SK-N-SH (cell line): ENCODE data around the gene WDR90. TPM values are rescaled to one million over a fixed set of nuclear protein-coding genes. Genes with fewer than 3 reads are reported as not detected.
A peak's percentile ranks its signal among the peaks of the same experiment; 100 is the strongest.

Experiments
- CTCF ChIA-PET: fragments of 300-600, 350-600 bp; formaldehyde crosslinking; extraction: SDS; loops from one replicate; lab custom pipeline; 2021; lab: Yijun Ruan, JAX
- POLR2A ChIA-PET: fragments of 350-600 bp; sonication (Branson Sonifier 250); formaldehyde crosslinking; extraction: SDS; loops from one replicate; lab custom pipeline; 2020; ENCODE audit warnings: antibody characterized with exemption, inconsistent platforms; lab: Yijun Ruan, JAX
- DNase-seq: peaks from one replicate; pipeline ENCODE4 v3.0.0; 2012
- H2AFZ ChIP-seq: fragments of 200-600 bp; sonication (generic); 2 replicates; pipeline ENCODE4 v1.8.1; 2016; ENCODE audit warnings: antibody characterized with exemption, mild to moderate bottlenecking, low read depth
- H3F3A ChIP-seq: fragments of 200-600 bp; sonication (generic); replicated peaks from 2 replicates; pipeline ENCODE3; 2016; ENCODE audit warnings: antibody characterized with exemption, mild to moderate bottlenecking; ENCODE audit not compliant: insufficient read depth
- H3K27ac ChIP-seq, 2 experiments: fragments of 200-500 bp in 1 of 2; fragments of 200-600 bp in 1 of 2; sonication (Bioruptor generic) in 1 of 2; sonication (generic), shearing (Covaris generic) in 1 of 2; 2 replicates each; pipeline versions ENCODE4 v1.5.1 to v1.6.1; 2014 to 2016; ENCODE audit warnings: low read depth in 2 of 2, inconsistent platforms in 1 of 2, low read length in 1 of 2, mild to moderate bottlenecking in 1 of 2, mixed read lengths in 1 of 2
- H3K27me3 ChIP-seq: fragments of 200-600 bp; sonication (generic), shearing (Covaris generic); 2 replicates; pipeline ENCODE4 v1.6.1; 2016; ENCODE audit warnings: mixed run types; ENCODE audit not compliant: insufficient read depth
- H3K36me3 ChIP-seq, 2 experiments: fragments of 200-500 bp in 1 of 2; fragments of 200-600 bp in 1 of 2; sonication (Bioruptor generic) in 1 of 2; sonication (generic) in 1 of 2; replicated peaks in 1 of 2; 2 replicates each; pipeline versions ENCODE3 to v1.5.1; 2014 to 2016; ENCODE audit warnings: low read length in 1 of 2, mild to moderate bottlenecking in 1 of 2; ENCODE audit not compliant: insufficient read depth in 2 of 2, control insufficient read depth in 1 of 2
- H3K4me1 ChIP-seq, 2 experiments: fragments of 200-500 bp in 1 of 2; fragments of 200-600 bp in 1 of 2; sonication (Bioruptor generic) in 1 of 2; sonication (generic), shearing (Covaris generic) in 1 of 2; 2 replicates each; pipeline versions ENCODE4 v1.5.1 to v1.6.1; 2014 to 2016; ENCODE audit warnings: low read depth in 1 of 2, low read length in 1 of 2, mixed run types in 1 of 2; ENCODE audit not compliant: insufficient read depth in 2 of 2, control insufficient read depth in 1 of 2
- H3K4me2 ChIP-seq: fragments of 200-600 bp; sonication (generic), shearing (Covaris generic); 2 replicates; pipeline ENCODE4 v1.6.1; 2017; ENCODE audit warnings: mixed run types
- H3K4me3 ChIP-seq, 2 experiments: fragments of 200-500 bp in 1 of 2; fragments of 200-600 bp in 1 of 2; sonication (Bioruptor generic) in 1 of 2; sonication (generic), shearing (Covaris generic) in 1 of 2; 2 replicates each; pipeline versions ENCODE4 v1.5.1 to v1.8.1; 2014 to 2016; ENCODE audit warnings: low read depth in 2 of 2, inconsistent platforms in 1 of 2, low read length in 1 of 2, mild to moderate bottlenecking in 1 of 2, mixed read lengths in 1 of 2, moderate library complexity in 1 of 2
- H3K79me2 ChIP-seq: fragments of 200-600 bp; sonication (generic); 2 replicates; pipeline ENCODE4 v1.8.1; 2017; ENCODE audit warnings: mild to moderate bottlenecking; ENCODE audit not compliant: insufficient read depth
- H3K9ac ChIP-seq: fragments of 200-600 bp; sonication (generic); 2 replicates; pipeline ENCODE4 v1.6.1; 2017; ENCODE audit warnings: mixed run types
- H3K9me2 ChIP-seq: fragments of 200-600 bp; sonication (generic); 2 replicates; pipeline ENCODE4 v1.6.1; 2017; ENCODE audit warnings: mixed run types
- H3K9me3 ChIP-seq: fragments of 200-600 bp; sonication (generic); 2 replicates; pipeline ENCODE4 v1.6.1; 2017; ENCODE audit warnings: mixed run types, mild to moderate bottlenecking, moderate library complexity
- H4K20me1 ChIP-seq: fragments of 200-600 bp; sonication (generic); 2 replicates; pipeline ENCODE4 v1.6.1; 2017; ENCODE audit warnings: mild to moderate bottlenecking, mixed run types; ENCODE audit not compliant: insufficient read depth
- CHD2 ChIP-seq: fragments of 150-350 bp; IDR thresholded peaks from 2 replicates; pipeline ENCODE4 v1.6.1; 2018; ENCODE audit warnings: low read length; ENCODE audit not compliant: partially characterized antibody
- EP300 ChIP-seq, 2 experiments: IDR thresholded peaks; 2 replicates each; pipeline versions ENCODE4 v1.4.0 to v1.6.1; 2012; ENCODE audit warnings: borderline replicate concordance in 1 of 2, low read depth in 1 of 2, low read length in 1 of 2
- GABPA ChIP-seq: IDR thresholded peaks from 2 replicates; pipeline ENCODE4 v1.4.0; 2012; ENCODE audit warnings: low read depth, mild to moderate bottlenecking
- GATA2 ChIP-seq: sonication (generic); formaldehyde crosslinking; IDR thresholded peaks from 2 replicates; pipeline ENCODE4 v1.5.0; 2020; ENCODE audit warnings: mild to moderate bottlenecking, missing genetic modification reagents
- MXI1 ChIP-seq: IDR thresholded peaks from 2 replicates; pipeline ENCODE4 v1.6.1; 2012; ENCODE audit warnings: mild to moderate bottlenecking, low read depth, low read length, improper control_type of control experiment
- NRF1 ChIP-seq: IDR thresholded peaks from 2 replicates; pipeline ENCODE4 v1.6.1; 2012; ENCODE audit warnings: low read depth, mild to moderate bottlenecking, low read length
- PBX3 ChIP-seq: IDR thresholded peaks from 2 replicates; pipeline ENCODE4; 2012
- POLR2AphosphoS5 ChIP-seq: IDR thresholded peaks from 2 replicates; pipeline ENCODE4 v1.6.1; 2012; ENCODE audit warnings: low read depth, low read length
- RCOR1 ChIP-seq: fragments of 150-350 bp; IDR thresholded peaks from 2 replicates; pipeline ENCODE4 v1.6.1; 2017; ENCODE audit warnings: antibody characterized with exemption, low read length
- RXRA ChIP-seq: IDR thresholded peaks from 2 replicates; pipeline ENCODE4 v1.4.0; 2012; ENCODE audit warnings: low read depth, mild to moderate bottlenecking, borderline replicate concordance
- TAF1 ChIP-seq: IDR thresholded peaks from 2 replicates; pipeline ENCODE4 v1.6.1; 2012; ENCODE audit warnings: low read depth, mild to moderate bottlenecking, low read length, moderate library complexity, borderline replicate concordance
- WGBS: methylation state at CpG from one replicate; pipeline ENCODE4 v1.1.6; 2017; ENCODE audit warnings: low lambda C conversion rate; 5-methylcytosine and 5-hydroxymethylcytosine counted together
- polyA plus RNA-seq, 3 experiments: library from polyadenylated mRNA; depleted of rRNA; stranded (reverse); fragments of >200 nt; gene quantifications; 2 replicates each; pipeline ENCODE4 v1.2.3, GENCODE V29; 2012
- TF ChIP-seq, protein P1 (sequence below): IDR thresholded peaks from 2 replicates; pipeline ENCODE4 v1.6.1; 2012; ENCODE audit warnings: mild to moderate bottlenecking, low read depth, low read length, moderate library complexity
- TF ChIP-seq, protein P2 (sequence below): IDR thresholded peaks from 2 replicates; pipeline ENCODE4 v1.4.0; 2012; ENCODE audit warnings: low read depth

WDR90 gene
- polyA plus RNA-seq, 1 of the 3 experiments (the other 2 are of a cell fraction), result 32.0 TPM

DNA sequence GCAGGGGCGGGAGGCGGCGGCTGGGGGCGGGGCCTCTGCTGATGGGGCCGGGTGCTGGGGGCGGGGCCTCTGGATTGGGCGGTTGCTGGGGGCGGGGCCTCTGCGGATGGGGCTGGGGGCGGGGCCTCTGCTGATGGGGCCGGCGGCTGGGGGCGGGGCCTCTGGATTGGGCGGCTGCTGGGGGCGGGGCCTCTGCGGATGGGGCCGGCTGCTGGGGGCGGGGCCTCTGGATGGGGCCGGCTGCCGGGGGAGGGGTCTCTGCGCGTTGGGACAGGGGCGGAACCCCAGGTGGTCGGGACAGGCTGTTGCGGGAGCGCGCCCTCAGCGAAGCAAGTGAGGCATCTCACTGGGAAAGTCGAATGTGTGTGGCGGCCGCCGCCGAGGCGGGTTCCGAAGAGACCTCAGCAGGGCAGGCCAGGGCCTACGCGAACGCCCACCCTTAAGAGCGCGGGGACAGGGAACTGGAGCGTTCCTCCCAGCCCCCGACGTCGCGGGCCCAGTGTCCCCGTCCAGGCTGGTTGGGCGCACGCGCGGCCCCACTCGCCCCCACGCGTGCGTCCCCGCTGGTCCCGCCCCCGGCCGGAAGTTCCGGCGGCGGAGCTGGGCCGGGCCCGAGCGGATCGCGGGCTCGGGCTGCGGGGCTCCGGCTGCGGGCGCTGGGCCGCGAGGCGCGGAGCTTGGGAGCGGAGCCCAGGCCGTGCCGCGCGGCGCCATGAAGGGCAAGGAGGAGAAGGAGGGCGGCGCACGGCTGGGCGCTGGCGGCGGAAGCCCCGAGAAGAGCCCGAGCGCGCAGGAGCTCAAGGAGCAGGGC lies 30.9 kb downstream of the WDR90 start, which contains the start of gene STUB1:
Gene STUB1 (plus strand): TSS at position 597 of the 811 bp plus-strand sequence. CDS start 116 bp downstream, at position 713.
- POLR2A ChIA-PET, result interaction anchor here (0.8 to 2.2 kb wide), 12 partner anchors 10 to 44 kb away, joined by 3 to 12 read pairs (median 3); partner anchors contain the start of genes METTL26, RHOT2, WDR24 and WDR90
- 2% methylated on average over 20 of the region's 91 CpGs for WGBS
- H3K4me3 ChIP-seq, result peak within 1 kb of the TSS; percentile 78 to 96

More for the DNA sequence above, 30.9 kb downstream of the WDR90 start, which contains the start of gene STUB1:
- Histone ChIP-seq H3K79me2 (peaks cover 34% of the 10 kb centered on the region), H3F3A (peaks cover 10% of the 10 kb centered on the region), H3K27me3 (no peaks in the 10 kb centered on the region), H3K36me3 (peaks cover 13 to 26% of the 10 kb centered on the region in 2 experiments), H3K4me2 (peak within 1 kb of the TSS; percentile 96), H2AFZ (0 out of 2 replicates have a peak within 1 kb of the TSS, but pooled peaks have one; percentile 82), H3K9me3 (no peaks in the 10 kb centered on the region), H4K20me1 (peaks cover 23% of the 10 kb centered on the region), H3K9ac (peak within 1 kb of the TSS; percentile 80), H3K4me1 (peaks cover 8 to 49% of the 10 kb centered on the region in 2 experiments; a peak in 2 of 4 replicates), H3K9me2 (no peaks in the 10 kb centered on the region), H3K27ac (peak within 1 kb of the TSS; percentile 86 to 98)
- CTCF ChIA-PET, result interaction anchor here (0.8 to 3.8 kb wide), 9 partner anchors 10 to 91 kb away, joined by 3 to 20 read pairs (median 4); partner anchors contain the start of genes ANTKMT, METRN, RHOT2 and WDR24
- DNase-seq, result peak; percentile 96
- peak; percentile 22 for TF ChIP-seq CHD2
- TF ChIP-seq RXRA, result no peak
- TF ChIP-seq GATA2, result no peak
- peak in 1 of 2 experiments; percentile 34; a peak in 1 of 4 replicates for TF ChIP-seq EP300 (IDR thresholded peaks at IDR 0.05; ENCODE audit: borderline replicate concordance in 1 of 2, low read depth in 1 of 2, low read length in 1 of 2)
- peak; percentile 41; the same call in 1 of the 2 replicates for TF ChIP-seq TAF1
- TF ChIP-seq, protein P1, sequence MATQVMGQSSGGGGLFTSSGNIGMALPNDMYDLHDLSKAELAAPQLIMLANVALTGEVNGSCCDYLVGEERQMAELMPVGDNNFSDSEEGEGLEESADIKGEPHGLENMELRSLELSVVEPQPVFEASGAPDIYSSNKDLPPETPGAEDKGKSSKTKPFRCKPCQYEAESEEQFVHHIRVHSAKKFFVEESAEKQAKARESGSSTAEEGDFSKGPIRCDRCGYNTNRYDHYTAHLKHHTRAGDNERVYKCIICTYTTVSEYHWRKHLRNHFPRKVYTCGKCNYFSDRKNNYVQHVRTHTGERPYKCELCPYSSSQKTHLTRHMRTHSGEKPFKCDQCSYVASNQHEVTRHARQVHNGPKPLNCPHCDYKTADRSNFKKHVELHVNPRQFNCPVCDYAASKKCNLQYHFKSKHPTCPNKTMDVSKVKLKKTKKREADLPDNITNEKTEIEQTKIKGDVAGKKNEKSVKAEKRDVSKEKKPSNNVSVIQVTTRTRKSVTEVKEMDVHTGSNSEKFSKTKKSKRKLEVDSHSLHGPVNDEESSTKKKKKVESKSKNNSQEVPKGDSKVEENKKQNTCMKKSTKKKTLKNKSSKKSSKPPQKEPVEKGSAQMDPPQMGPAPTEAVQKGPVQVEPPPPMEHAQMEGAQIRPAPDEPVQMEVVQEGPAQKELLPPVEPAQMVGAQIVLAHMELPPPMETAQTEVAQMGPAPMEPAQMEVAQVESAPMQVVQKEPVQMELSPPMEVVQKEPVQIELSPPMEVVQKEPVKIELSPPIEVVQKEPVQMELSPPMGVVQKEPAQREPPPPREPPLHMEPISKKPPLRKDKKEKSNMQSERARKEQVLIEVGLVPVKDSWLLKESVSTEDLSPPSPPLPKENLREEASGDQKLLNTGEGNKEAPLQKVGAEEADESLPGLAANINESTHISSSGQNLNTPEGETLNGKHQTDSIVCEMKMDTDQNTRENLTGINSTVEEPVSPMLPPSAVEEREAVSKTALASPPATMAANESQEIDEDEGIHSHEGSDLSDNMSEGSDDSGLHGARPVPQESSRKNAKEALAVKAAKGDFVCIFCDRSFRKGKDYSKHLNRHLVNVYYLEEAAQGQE, result no peak; the same call in 1 of the 2 replicates
- peak; percentile 22; the same call in 1 of the 2 replicates for TF ChIP-seq PBX3
- peak; percentile 79 for TF ChIP-seq GABPA
- TF ChIP-seq POLR2AphosphoS5, result peak; percentile 73
- peak; percentile 28; the same call in 1 of the 2 replicates for TF ChIP-seq MXI1
- no peak for TF ChIP-seq RCOR1
- peak; percentile 75 for TF ChIP-seq NRF1
- TF ChIP-seq, protein P2, sequence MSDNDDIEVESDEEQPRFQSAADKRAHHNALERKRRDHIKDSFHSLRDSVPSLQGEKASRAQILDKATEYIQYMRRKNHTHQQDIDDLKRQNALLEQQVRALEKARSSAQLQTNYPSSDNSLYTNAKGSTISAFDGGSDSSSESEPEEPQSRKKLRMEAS, result peak; percentile 67
